IPS-20b (cell line): ENCODE data around the gene CALM3.

Experiments
- H3K27ac ChIP-seq: one replicate; pipeline ENCODE4 v1.5.1; 2013; ENCODE audit warnings: low read length
- H3K27me3 ChIP-seq: 2 replicates; pipeline ENCODE4 v1.6.1; 2013; ENCODE audit warnings: mild to moderate bottlenecking, low read length, inconsistent platforms; ENCODE audit not compliant: insufficient read depth
- H3K36me3 ChIP-seq: 2 replicates; pipeline ENCODE4 v1.6.1; 2013; ENCODE audit warnings: low read depth, mild to moderate bottlenecking, inconsistent platforms, low read length, moderate library complexity; ENCODE audit not compliant: insufficient read depth
- H3K4me1 ChIP-seq: 2 replicates; pipeline ENCODE4 v1.6.1; 2013; ENCODE audit warnings: mild to moderate bottlenecking, control low read depth, inconsistent platforms, low read length, moderate library complexity; ENCODE audit not compliant: insufficient read depth
- H3K4me3 ChIP-seq: 2 replicates; pipeline ENCODE4 v1.5.1; 2013; ENCODE audit warnings: mild to moderate bottlenecking, low read length, inconsistent platforms
- H3K9ac ChIP-seq: 2 replicates; pipeline ENCODE4 v1.6.1; 2013; ENCODE audit warnings: low read depth, mild to moderate bottlenecking, inconsistent platforms, low read length, moderate library complexity
- H3K9me3 ChIP-seq: 2 replicates; pipeline ENCODE4 v1.6.1; 2013; ENCODE audit warnings: mild to moderate bottlenecking, low read depth, low read length, inconsistent platforms; ENCODE audit not compliant: insufficient read depth

CALM3 gene

GRCh38 chr19:46630586-46631205, 29.6 kb downstream of the CALM3 start:
- Histone ChIP-seq H3K27ac (no peak overlapping the region), H3K36me3 (no peaks in the 10 kb centered on the region), H3K9ac (no peak overlapping the region), H3K27me3 (peaks cover 43% of the 10 kb centered on the region), H3K9me3 (no peaks in the 10 kb centered on the region), H3K4me1 (peaks cover 10% of the 10 kb centered on the region), H3K4me3 (no peak overlapping the region)

DNA sequence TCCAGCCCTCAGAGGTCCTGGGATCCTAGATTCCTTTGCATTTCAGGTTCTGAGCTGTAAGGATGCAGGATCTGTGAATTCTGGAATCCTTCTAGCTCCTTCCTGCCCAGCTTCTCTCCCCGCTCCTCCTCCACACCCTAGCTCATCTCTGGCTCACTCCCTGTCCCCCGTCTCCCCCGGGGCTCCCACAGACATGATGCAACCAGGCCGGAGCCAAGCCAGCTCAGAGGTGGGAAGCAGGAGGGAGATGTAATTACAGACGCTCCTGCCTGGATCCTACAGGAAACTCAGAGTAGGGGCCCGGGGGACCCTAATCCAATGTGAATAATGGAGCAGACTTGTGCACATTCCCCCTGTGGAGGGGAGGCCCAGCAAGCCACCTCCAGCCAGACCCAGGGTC, 30.4 kb downstream of the CALM3 start:
- no peak overlapping the region for H3K9ac ChIP-seq
- H3K4me1 ChIP-seq: peaks cover 10% of the 10 kb centered on the region
- H3K9me3 ChIP-seq: no peaks in the 10 kb centered on the region
- no peaks in the 10 kb centered on the region for H3K36me3 ChIP-seq
- no peak overlapping the region for H3K27ac ChIP-seq
- H3K4me3 ChIP-seq: 0 out of 2 replicates have a peak overlapping the region, but pooled peaks have one; percentile 16
- peaks cover 51% of the 10 kb centered on the region for H3K27me3 ChIP-seq

DNA sequence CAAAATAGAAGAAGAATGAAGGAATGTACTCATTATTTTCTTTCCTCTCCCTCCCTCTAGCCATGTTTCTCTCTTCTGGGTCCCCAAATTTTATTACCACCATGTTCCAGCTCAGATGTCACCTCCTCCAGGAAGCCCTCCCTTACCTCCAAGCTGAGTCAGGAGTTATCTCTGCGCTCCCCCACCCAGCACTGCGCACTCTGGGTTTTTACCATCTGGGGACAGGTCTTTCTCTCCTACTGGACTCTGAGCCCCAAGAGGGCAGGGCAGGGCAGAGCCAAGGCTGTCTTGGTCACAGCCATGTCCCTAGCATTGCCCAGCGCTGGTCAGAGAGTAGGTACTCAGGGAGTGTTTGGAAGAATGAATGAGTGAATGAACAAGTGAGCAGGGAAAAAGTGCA, 32.0 kb downstream of the CALM3 start:
- Histone ChIP-seq H3K27ac (no peak overlapping the region), H3K36me3 (no peaks in the 10 kb centered on the region), H3K9me3 (no peaks in the 10 kb centered on the region), H3K4me1 (peaks cover 10% of the 10 kb centered on the region), H3K27me3 (peaks cover 68% of the 10 kb centered on the region), H3K9ac (no peak overlapping the region), H3K4me3 (no peak overlapping the region)

DNA sequence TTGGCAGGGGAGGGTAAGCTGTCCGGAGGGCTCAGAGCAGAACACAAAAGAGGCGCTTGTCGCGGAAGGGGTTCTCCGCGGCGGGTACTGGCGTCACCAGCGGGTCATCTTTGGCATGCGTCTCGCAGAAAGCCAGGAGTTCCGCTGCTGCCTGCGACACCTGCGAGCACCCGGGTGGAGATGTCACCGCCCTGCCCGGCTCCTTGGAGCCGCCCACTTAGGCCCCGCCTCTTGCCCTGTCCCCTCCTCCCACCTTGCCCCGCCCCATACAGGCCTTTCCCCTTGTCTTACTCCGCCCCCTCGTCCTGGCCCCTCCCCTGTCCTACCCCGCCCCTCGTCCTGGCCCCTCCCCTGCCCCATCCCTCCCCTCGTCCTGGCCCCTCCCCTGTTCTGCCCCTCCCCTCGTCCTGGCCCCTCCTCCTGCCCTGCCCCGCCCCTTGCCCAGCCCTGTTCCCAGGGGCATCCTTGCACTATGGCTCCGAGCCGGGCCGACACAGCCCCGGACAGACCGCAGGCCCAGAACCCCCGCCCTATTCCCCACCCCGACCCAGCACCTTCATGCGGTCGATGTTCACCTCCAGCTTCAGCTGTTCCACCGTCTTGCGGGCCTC, 33.0 kb downstream of the CALM3 start:
- H3K36me3 ChIP-seq: no peaks in the 10 kb centered on the region
- H3K27me3 ChIP-seq: peaks cover 72% of the 10 kb centered on the region
- no peak overlapping the region for H3K27ac ChIP-seq
- H3K9me3 ChIP-seq: no peaks in the 10 kb centered on the region
- H3K4me3 ChIP-seq: peak overlapping the region; percentile 73; the same call in 1 of the 2 replicates
- no peak overlapping the region for H3K9ac ChIP-seq
- H3K4me1 ChIP-seq: peaks cover 10% of the 10 kb centered on the region

- Histone ChIP-seq H3K9ac (no peak overlapping the region), H3K4me1 (peaks cover 10% of the 10 kb centered on the region), H3K9me3 (no peaks in the 10 kb centered on the region), H3K27me3 (peaks cover 77% of the 10 kb centered on the region), H3K27ac (no peak overlapping the region), H3K4me3 (peak overlapping the region; percentile 73; the same call in 1 of the 2 replicates), H3K36me3 (no peaks in the 10 kb centered on the region)
Measured at GRCh38 chr19:46634656-46635218, 33.6 kb downstream of the CALM3 start.

DNA sequence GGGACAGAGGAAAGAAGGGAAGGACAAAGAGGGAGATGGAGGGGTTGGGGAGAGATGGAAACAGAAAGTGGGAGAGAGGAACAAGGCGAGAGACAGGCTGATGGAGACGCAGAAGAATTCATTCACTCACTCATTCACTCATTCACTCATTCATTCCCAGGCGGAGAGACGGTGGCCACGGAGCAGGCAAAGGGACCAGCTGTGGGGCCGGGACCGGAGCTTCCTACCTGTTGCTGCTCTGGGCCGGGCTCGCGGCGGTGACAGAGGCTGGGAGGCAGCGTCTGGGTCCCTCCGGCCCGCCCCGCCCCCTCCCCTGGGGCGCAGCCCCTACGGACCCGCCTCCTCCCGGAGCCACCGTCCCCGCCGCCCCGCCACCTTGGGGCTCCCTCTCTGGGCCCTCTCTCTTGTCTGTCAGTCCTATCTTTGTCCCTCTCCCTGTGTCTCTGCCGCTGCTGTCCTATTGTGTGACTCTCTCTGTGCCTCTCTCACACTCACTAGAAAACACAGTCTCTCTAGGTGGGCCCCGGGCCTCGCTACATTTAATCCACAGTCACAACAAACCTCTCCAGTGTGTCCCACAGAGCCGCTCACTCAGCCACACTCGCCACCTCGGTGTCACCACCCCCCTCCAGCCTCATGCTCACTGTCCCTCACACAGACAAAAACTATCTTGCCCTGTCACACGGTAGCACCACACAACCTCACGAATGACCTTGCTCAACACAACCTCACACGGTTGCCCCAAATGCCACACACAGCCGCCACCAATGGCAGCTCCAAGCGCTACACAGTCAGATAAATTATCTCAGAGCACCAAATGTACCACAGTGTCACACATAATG, 35.0 kb downstream of the CALM3 start, which contains the start of gene GNG8:
Gene GNG8, minus strand, starts transcription at position 283 of the 842 bp plus-strand sequence. CDS start 1,520 bp downstream, outside the sequence.
- Histone ChIP-seq H3K27ac (no peak within 1 kb of the TSS), H3K27me3 (peaks cover 89% of the 10 kb centered on the region), H3K4me3 (peak within 1 kb of the TSS; percentile 73; the same call in 1 of the 2 replicates), H3K9me3 (no peaks in the 10 kb centered on the region), H3K9ac (no peak within 1 kb of the TSS), H3K4me1 (peaks cover 4% of the 10 kb centered on the region), H3K36me3 (no peaks in the 10 kb centered on the region)

DNA sequence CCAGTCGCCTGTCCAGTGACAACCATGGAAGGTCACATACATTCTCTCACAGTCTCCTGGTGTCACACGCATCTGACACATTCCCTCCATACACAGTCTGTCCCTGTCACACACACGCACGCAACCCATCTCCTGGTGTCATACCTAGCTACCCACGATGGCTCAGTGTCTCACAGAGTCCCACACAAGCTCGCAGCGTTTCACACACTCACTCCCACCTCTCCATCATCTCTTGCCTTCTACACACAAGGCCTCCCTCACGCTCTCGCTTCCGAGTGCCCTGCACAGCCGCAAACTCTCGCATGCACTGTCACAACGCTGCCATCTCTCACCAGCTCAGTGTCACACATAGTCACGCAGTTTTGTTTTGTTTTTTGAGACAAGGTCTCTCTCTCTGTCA, 36.1 kb downstream of the CALM3 start:
- Histone ChIP-seq H3K36me3 (no peaks in the 10 kb centered on the region), H3K9ac (no peak overlapping the region), H3K4me3 (no peak overlapping the region), H3K4me1 (no peaks in the 10 kb centered on the region; the same call in 1 of the 2 replicates), H3K27ac (no peak overlapping the region), H3K9me3 (no peaks in the 10 kb centered on the region), H3K27me3 (peaks cover 87% of the 10 kb centered on the region)

DNA sequence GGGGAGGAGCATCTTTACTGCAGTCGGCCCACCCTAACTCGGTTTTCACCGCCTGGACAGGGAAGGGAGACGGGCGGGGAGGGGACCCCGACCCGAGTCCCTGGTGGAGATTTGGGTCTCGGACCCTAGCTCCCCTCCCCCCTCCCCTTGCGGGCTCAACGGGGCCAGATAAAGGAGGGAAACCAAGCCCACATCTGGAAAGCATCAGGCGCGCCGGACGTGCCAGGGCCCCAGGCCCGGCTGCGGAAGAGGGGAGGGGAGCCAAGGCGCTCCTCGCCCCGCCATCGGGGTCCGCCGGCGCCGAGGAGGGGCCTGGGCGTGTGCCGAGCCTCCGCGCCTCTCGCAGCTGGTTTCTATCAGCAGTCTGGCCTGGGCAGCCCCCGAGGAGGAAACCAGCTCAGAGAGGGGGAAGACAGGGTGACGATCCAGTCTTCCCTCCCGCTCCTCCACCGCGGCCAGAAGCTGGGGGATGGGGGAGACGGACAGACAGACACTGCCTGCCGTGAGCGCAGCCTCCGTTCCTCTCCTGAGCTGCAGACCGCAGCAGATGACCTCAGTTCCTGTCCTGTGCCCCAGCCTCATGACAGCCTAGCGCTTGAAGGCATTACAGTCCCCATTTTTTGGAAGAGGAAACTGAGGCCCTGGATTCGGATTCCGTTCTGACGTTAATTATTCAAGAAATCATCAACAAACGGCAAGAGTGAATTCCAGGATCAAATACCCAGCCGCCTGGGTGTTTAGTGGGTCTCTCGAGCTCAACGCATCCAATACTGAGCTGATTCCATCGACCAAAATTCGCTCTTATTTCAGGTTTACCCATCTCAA, 38.4 kb downstream of the CALM3 start:
- H3K4me3 ChIP-seq: peak overlapping the region; percentile 73
- H3K27ac ChIP-seq: no peak overlapping the region
- peaks cover 69% of the 10 kb centered on the region for H3K27me3 ChIP-seq
- no peaks in the 10 kb centered on the region for H3K36me3 ChIP-seq
- H3K9me3 ChIP-seq: no peaks in the 10 kb centered on the region
- H3K4me1 ChIP-seq: no peaks in the 10 kb centered on the region; the same call in 1 of the 2 replicates
- peak overlapping the region; percentile 53; the same call in 1 of the 2 replicates for H3K9ac ChIP-seq

DNA sequence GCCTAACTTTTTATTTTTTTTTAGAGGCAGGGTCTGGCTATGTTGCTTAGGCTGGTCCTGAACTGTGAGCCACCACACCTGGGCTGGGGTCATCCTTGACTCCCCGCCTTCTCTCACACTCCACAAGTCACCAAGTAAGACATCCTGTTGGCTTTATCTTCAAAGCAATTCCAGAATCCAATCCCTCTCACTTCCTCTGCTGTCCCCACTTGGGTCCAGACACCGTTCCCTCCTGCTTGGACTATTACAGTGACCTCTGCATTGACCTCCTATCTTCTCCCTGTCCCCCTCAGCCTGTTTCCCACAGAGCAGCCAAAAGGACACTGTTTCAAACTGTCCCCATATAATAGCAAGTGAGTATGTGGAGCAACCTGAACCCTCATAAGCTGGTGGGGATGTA, 39.5 kb downstream of the CALM3 start:
- peaks cover 71% of the 10 kb centered on the region for H3K27me3 ChIP-seq
- no peak overlapping the region for H3K9ac ChIP-seq
- no peaks in the 10 kb centered on the region for H3K9me3 ChIP-seq
- no peak overlapping the region for H3K27ac ChIP-seq
- H3K36me3 ChIP-seq: no peaks in the 10 kb centered on the region
- no peak overlapping the region for H3K4me3 ChIP-seq
- H3K4me1 ChIP-seq: no peaks in the 10 kb centered on the region

GRCh38 chr19:46644720-46645119, 43.6 kb downstream of the CALM3 start:
- H3K9ac ChIP-seq: no peak overlapping the region
- H3K4me3 ChIP-seq: no peak overlapping the region
- H3K4me1 ChIP-seq: no peaks in the 10 kb centered on the region
- no peaks in the 10 kb centered on the region for H3K9me3 ChIP-seq
- no peak overlapping the region for H3K27ac ChIP-seq
- H3K27me3 ChIP-seq: peaks cover 76% of the 10 kb centered on the region
- H3K36me3 ChIP-seq: no peaks in the 10 kb centered on the region

- H3K36me3 ChIP-seq: no peaks in the 10 kb centered on the region
- no peak overlapping the region for H3K27ac ChIP-seq
- no peak overlapping the region for H3K4me3 ChIP-seq
- H3K27me3 ChIP-seq: peaks cover 74% of the 10 kb centered on the region
- no peak overlapping the region for H3K9ac ChIP-seq
- no peaks in the 10 kb centered on the region for H3K4me1 ChIP-seq
- no peaks in the 10 kb centered on the region for H3K9me3 ChIP-seq
Measured at GRCh38 chr19:46646402-46646801, 45.3 kb downstream of the CALM3 start.
